NCI-H460 (cell line): Measurements from ENCODE around the gene BAG5. TPM values are rescaled to one million over a fixed set of nuclear protein-coding genes. Genes with fewer than 3 reads are reported as not detected.
"Not testable (repeated sequence)": the region's sequence is repeated elsewhere in the genome, so short reads cannot be mapped to it uniquely, and the experiment has no call there.

Experiments
- DNase-seq: peaks from one replicate; pipeline ENCODE4 v3.0.0-alpha.2; 2016; ENCODE audit warnings: low read depth; ENCODE audit errors: extremely low read depth
- small RNA-seq, 2 experiments: library from RNA; depleted of rRNA; stranded (forward); fragments of <200 nt; gene quantifications; one replicate each; pipeline ENCODE3, GENCODE V24; 2014
- total RNA-seq: library from RNA; depleted of rRNA; stranded (reverse); fragments of >200 nt; shearing (Covaris generic); gene quantifications from 2 replicates; pipeline ENCODE4 v1.2.3, GENCODE V29; 2014; rRNA removed

BAG5 gene
- total RNA-seq, 1 experiment from 2014 or later = 32.5 TPM

- not testable (repeated sequence) for DNase-seq
These were observed 50.3 kb downstream of the BAG5 start for GRCh38 chr14:103512180-103512579.

- DNase-seq = no peak
These were observed 51.4 kb downstream of the BAG5 start for GRCh38 chr14:103510724-103511693.

- no peak for DNase-seq
These were observed 52.4 kb downstream of the BAG5 start for GRCh38 chr14:103509864-103510723.

GRCh38 chr14:103508521-103509329 lies 53.7 kb downstream of the BAG5 start:
- no peak for DNase-seq

GRCh38 chr14:103507751-103508150 lies 54.7 kb downstream of the BAG5 start:
- no peak for DNase-seq

Small RNAs within 50 kb of the gene (small RNA-seq; reads per million reads assigned to genes)
- gene RNU4-68P = 0.04 to 0.53 reads per million in 2 experiments
- 0 reads per million in 2 experiments for gene RNU7-160P

Other genes with a start within 250 kb of the BAG5 start
- gene EIF5, start 228.4 kb downstream of the BAG5 start, total RNA-seq = 157 and 204 TPM in 2 replicates
- 76.3 and 80.3 TPM in 2 replicates for gene MARK3, start 177.2 kb downstream of the BAG5 start, total RNA-seq
- gene CKB, start 39.8 kb downstream of the BAG5 start, total RNA-seq = 186 and 217 TPM in 2 replicates
- gene TRMT61A, start 33.5 kb downstream of the BAG5 start, total RNA-seq = 11.6 and 13.5 TPM in 2 replicates
- 46.2 and 51.4 TPM in 2 replicates for gene COA8, start 303 bp upstream of the BAG5 start, total RNA-seq
- 116 and 137 TPM in 2 replicates for gene KLC1, start 66.6 kb upstream of the BAG5 start, total RNA-seq
- gene XRCC3, start 152.8 kb upstream of the BAG5 start, total RNA-seq = 26.6 and 28.6 TPM in 2 replicates
- 17.2 and 25.1 TPM in 2 replicates for gene ZFYVE21, start 153.2 kb upstream of the BAG5 start, total RNA-seq